ENCODE measurements around the gene CDADC1.

DNA sequence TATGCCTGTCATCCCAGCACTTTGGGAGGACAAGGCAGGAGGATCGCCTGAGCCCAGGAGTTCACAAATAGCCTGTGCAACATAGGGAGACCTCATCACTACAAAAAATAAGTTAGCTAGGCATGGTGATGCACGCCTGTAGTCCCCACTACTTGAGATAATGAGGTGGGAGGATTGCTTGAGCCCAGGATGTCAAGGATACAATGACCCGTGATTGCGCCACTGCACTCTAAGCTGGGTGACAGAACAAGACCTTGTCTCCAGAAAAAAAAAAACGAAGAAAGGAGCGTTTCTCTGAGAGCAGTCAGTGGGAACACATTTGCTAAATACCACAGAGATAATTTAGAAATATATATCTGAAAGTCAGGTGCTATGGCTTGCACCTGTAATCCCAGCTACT, 11.9 kb downstream of the CDADC1 start:
- no peak for TF ChIP-seq POLR2AphosphoS5 (IDR thresholded peaks at IDR 0.05; ENCODE audit: borderline replicate concordance, low read depth, low read length)
- TF ChIP-seq EZH2 (IDR thresholded peaks at IDR 0.05), result no peak

Measured in SK-N-MC (cell line).